AG20443 (cell line): ENCODE data around the gene PTPRE.

Experiments
- DNase-seq: peaks from one replicate; pipeline ENCODE4 v3.0.0; 2012; ENCODE audit warnings: low spot score, mixed read lengths

Gene PTPRE

DNA sequence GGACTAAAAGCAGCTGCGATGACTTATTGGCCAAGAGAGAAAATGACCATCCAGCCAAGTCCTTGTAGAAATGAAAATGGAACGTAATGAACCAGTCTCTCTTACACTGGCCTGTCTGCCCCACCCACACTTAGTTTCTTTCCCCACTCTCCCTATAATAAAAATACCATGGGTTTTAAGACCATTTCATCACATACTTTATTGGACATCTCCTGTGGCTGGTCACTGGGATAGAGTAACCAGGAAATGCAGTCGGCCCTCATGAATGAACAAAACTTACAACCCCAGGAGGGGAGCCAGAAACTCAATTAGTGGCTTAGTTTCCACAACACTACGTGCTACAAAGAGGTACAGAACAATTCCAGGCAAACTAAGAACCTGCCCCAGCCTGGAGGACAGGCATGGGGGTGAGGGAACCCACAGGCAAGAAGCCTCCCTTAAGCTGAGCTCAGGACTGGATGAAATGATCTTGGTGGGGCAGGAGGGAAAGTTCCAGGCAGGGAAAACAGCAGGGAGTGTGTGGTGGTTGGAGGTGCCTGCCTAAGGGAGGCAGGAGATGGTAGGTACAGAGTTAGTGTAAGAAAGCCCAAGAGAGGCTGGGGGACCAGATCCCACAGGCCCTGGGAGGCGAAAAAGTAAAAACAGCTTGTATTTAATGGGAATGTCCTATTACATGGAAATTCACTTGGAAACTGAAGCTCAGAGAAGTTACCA, 189.7 kb downstream of the PTPRE start:
- DNase-seq: peak; percentile 24

DNA sequence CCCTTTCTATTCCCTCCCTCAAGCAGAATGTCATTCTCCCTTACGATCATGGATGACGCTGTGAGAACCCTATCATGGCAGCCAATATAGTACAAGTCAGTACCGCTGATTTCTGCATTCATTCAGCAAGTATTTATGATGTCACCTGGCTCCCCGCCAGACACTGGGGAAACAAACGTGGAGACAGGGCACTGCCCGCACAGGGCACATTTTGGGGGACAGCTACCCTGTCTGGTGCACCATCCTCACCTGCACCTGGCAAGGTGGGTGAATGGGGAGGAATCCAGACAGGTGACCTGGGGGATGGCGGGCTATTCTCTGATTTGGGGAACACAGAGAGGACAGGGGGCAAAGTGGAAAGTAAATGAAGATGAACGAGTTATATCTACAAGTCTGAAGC, 190.9 kb downstream of the PTPRE start:
- no peak for DNase-seq

DNA sequence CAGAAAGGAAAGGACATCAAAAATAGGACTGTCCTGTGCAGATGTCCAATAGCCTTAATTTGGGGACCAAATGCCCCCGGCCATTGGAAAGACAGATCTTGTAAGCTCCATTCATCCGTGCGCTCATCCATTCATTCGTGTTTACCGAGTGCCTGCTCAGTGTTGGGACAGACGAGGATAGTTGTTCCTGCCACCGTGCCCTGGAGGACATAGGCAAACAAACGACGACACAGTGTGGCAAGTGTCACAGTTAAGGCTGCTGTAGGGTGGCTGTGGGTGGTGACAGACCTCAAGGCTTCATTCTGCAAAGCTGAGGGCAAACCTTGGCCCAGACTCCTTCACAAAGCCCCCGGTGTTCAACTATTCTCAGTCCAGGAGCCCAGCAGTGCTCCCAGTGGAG, 191.7 kb downstream of the PTPRE start:
- no peak for DNase-seq

DNA sequence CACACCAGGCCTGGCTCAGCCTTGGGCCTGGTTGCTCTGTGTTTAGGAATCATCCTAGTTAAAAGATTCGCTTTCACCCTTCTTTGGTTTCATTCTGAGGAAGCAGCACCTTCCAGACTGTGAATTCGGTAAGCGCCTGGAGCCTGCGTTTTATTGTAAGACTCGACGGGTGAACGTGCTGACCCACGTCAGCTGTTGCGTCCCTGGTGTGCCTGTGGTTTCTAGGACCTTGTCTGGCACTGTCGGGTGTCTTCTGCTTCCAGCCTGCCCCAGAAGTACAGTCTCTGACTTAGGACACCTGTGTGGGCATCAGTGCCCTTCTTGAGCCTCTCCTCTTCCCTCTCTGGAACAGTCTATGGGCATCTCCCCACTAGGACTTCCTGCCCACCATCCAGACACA, 193.0 kb downstream of the PTPRE start:
- no peak for DNase-seq

DNA sequence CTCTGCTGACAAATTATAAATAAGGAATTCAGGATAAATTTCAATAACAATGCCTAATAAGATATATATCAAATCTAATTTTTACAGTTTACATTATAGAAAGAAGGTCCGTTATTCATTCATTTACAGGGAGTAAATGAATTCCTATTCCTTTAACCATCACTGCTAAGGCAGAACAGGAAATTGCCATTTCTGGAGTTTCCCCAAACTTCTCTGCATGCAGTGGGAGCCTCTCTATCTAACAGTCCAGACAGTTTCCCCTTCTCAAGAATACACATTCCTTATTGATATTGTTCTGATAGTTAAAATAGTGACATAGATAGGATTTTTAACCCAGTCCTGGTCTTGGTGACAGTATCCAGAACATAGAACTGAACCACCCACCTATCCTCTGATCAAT, 195.0 kb downstream of the PTPRE start:
- DNase-seq: no peak

DNA sequence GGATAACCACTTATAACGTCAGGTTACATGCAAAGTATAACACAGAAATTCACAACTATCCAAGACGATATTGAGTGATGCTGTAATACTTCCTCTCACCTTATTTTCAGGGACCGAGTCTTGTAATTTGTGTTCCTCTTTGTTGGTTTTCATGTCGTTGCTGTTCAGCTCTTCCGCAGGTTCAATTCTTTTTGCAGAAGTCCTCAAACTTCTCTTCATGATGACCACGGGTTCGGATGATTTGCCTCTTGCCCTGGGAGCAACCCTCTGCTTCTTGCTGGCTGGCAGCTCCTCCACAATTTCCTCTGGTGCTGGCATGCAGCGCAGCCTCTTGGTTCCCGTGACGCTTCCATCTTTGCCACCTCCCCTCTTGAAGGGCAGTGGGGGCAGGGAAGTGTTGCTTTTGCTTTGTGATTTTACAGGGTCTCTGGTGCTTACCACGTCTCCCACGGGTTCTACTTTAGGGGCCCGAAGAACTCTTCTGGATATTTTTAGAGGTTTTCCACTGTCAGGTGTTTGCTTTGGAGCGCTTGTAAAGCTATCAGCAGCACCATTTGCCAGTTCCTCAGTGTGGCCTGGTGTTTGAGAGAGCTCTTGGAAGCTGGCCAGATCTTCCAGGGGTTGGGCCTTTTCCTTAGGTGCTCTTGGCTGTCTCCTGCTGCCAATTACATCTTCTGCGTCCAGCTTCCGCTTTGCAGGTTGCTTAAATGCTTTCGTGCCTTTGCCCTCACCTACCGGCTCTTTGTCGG, 195.8 kb downstream of the PTPRE start:
- no peak for DNase-seq

DNA sequence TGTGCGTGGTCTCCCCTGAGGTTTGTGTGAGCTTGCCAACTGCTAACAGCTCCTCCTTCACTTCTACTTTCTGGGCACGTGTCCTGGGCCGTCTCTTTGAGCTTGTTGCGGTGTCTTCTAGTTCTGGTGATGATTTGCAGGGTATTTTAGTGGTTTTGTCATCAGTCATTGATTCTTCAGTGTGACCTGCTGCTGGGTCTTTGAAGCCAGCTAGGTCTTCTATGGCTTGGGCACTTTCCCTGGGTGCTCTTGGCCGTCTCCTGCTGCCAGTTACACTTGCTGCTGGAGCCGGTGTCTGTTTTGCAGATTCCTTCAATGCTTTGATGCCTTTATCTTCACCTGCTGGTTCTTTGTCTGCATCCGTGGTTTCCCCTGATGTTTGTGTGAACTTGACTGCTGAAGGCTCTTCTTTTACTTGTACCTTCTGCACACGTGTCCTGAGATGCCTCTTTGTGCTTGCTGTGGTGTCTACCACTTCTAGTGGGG, 196.4 kb downstream of the PTPRE start:
- no peak for DNase-seq

DNA sequence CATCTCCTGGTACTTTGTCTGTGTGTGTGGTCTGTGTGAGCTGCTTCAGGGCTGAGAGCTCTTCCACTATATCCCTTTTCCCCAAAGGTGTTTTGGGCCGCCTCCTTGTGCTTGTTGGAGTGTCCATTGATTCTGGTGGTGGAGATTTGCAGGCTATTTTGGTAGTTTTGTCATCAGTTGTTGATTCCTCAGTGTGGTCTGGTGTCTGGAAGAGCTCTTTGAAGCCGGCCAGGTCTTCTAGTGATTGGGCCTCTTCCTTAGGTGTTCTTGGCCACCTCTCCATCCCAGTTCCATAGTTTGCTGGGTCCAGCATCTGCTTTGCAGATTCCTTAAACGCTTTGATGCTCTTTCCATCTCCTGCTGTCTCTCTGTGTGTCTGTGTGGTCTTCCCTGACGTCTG, 198.5 kb downstream of the PTPRE start:
- no peak for DNase-seq

DNA sequence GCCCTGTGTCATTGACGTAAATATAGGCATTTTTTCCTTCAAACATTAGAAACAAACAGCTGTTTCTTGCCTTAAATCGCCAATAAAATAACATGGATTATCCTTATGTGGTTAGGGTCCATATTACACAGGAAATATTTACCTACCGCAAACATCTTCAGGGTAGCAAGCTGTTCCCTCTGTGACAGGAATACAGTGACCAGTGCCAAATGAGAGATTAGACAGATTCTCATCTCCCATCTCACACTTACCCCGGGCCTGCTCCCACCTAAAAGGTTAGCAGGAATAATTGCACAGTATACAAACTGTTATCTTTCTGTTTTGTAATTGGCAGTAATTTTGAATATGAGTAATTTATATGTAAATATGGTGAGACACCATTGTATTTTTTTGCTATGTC, 202.8 kb downstream of the PTPRE start:
- no peak for DNase-seq

DNA sequence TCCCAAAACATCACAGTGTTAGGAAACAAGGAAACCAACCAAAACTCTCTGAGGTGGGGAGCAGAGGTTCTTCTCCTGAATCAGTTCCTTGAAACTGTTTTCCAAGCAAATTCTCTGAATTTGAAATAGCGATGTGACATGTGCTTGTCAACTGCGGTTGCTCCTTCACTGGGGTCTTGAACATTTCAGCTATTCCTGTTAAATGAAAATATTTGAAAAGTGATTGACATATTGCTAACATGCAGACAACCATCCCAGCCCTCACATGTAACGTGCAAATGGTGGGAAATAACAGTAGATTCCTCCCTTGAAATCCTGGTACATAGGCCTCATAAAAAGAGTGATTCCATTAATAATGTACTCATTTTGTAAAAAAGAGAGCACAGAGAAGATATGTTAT, 203.4 kb downstream of the PTPRE start:
- no peak for DNase-seq

DNA sequence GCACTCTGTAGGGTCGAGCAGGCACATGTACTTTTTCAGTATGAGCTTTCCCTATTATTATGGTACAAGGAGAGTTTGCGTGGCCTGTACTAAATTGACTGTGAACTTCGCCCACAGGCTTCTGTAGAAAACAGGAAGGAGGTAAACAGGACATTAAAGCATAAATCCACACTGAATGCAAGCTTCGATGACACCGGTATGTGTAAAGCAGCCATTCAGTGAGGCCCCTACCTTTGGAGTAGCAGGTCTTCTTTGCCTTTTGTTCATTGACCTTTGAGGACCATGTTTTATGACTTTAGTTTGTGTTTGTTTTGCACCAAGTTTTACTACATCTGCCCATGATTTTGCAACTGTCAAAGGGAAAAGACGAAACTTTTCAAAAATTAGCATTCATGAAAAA, 204.8 kb downstream of the PTPRE start:
- DNase-seq: no peak

DNA sequence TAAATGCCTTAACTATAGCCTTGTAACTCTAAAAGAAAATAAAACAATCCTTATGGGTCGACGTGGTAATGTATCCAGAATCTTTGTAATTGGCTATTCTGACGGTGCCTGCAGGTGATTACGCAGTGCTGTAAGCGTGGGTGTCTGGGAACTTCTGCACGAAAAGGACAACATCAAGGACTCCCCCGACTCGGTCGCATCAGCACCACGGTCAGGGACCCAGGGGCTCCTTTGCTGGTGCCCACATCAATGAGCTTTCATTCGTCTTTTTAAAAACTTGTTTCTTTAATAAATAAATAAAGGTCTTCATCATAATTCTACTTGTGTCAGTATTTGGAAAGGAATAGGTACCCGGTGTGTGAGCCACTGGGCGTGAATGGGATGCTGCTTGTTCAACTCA, 206.1 kb downstream of the PTPRE start:
- DNase-seq: no peak

DNA sequence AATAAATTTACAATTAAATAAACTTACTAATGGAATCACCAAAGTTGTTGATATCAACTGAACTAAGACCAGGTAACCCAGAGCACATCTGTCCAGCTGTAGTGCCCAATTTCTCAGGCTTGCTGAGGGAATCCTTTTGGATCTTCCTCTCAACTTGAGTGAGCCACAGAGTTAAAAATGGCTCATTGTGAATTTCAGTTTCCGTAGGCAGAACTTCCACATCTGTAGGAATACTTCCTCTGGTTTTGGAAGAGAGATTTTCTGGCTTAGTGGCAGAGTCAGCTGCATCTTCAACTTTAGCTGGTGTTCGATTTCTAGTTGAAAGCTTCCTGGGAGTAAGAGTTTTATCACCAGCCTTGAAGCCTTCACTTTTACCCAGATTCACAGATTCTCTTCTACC, 208.0 kb downstream of the PTPRE start:
- no peak for DNase-seq

DNA sequence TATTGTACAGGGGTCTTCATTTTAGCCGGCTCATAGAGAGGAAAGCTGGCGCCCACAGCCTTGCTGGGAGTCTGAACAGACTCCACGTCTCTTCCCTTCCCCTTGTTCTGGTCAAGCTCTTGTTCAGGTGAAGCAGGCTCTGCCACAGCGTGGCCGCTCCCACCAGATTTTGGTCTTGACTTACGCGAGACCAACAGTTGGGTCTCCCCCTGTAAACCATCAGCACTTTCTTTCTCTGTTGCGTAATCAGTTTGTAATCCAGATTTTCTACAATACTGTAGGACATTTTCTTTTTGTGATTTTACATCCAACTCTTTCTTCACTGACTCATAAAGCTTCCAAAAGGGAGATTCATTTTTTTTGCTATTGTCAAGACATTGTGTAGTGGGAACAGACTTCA, 208.5 kb downstream of the PTPRE start:
- DNase-seq: no peak

DNA sequence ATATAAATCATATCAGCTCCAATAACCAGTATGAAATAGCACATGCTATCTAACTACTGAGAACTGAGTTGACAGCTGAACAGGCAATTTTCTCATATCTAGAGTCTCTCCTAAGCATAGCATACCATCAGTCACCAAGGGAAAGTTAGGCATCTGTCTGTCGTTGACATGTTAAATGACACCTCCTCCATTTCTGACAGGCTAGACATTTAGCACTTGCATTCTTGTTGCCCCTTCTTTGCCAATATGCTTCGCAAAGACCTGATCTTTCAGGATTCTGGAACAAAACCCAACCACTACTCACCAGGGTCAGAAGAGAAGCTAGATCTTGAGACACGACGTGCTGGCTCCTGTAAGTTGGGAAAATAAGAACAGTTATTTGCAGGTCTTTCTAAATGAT, 209.3 kb downstream of the PTPRE start:
- DNase-seq: no peak

DNA sequence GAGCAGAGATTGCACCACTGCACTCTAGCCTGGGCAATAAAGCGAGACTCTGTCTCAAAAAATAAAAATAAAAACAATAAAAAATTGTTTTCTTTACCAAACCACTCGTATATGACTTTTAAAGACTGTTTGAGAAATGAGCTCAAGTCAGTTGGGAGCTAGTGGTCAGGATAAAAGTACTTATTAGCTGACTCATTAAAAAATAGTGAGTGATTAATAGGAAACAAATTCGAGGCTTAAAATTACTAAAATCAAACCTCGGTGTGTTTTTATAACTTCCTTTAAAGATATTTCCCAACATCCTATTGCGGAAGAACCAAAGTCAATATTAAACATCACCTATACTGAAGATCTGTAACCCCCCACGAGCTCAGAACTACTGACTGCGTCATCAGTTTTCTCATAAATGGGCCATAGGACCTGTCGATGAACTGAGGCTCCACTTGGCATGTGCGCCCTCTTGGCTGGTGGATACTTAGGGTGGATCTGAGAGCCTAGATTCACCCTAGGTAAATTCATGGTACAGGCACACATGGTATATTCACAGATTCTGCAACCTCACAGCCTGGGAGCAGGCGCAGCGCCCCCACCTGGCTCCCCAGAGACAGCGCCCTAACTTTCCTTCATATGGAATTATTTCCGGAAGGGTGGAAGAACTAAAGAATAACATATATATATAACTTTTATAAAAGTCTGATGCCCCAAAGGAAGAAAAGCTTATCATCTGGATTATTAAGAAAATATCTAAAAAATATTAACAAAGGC, 210.1 kb downstream of the PTPRE start:
- no peak for DNase-seq

DNA sequence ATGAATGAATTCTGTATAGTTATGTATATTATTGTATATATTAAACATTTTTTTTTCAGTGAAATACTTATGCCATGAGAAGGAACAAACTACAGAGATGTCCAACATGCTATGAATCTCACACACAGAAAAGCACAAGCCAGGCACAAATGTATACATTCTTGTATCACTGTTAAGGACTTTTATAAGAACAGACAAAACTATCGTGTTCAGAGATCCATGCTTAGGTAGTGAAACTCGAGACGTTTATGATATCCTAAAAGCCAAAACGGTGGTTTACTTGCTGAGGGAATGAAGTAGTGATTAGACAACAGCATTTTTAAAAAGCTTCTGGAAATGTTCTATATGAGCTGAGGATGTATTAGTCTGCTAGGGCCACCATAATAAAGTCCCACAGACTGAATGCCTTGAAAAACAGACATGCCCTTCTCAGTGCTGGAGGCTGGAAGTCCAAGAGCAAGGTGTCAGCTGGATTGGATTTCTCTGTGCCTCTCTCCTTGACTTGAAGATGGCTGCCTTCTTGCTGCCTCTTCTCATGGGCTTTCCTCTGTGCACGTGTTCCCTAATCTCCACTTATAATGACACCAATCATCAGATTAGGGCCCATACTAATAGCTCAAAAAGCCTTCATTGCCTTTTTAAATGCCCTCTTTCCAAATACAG, 215.0 kb downstream of the PTPRE start:
- DNase-seq: no peak

DNA sequence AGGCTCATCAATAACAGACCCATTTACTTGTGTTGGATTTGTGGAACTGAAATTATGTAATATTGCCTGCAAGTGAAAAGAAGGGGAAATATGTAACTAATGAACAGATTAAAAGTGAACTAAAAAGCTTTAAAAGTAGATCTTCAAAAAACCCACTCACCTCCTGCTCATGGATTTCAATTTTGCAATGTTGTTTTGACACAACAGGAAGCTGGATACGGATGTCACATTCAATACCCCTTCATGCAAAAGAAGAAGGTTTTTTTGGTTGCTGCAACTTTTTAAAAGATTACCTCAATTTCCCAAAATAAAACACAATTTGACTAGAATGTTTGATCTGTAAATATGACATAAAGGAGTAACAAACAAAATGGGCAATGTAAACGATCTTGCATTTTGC, 216.0 kb downstream of the PTPRE start:
- no peak for DNase-seq

DNA sequence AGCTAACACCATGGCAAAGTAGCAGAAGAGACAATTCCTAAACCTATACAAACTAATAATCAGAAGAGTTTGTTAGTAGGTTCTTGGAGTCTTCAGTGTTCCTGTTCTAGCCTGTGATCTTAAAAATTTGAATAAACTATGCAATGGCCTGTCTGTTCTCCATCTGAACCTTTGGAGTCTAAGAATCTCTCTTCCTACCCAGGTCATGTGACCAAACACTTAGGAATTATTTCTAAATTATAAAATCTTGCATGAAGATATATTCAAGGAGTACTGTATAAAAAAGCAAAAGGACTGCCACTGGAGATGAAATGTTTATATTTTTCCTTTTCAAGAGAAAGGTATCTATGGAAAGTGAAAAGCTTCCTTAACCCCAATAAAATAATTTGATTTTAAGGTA, 216.9 kb downstream of the PTPRE start:
- DNase-seq: no peak

DNA sequence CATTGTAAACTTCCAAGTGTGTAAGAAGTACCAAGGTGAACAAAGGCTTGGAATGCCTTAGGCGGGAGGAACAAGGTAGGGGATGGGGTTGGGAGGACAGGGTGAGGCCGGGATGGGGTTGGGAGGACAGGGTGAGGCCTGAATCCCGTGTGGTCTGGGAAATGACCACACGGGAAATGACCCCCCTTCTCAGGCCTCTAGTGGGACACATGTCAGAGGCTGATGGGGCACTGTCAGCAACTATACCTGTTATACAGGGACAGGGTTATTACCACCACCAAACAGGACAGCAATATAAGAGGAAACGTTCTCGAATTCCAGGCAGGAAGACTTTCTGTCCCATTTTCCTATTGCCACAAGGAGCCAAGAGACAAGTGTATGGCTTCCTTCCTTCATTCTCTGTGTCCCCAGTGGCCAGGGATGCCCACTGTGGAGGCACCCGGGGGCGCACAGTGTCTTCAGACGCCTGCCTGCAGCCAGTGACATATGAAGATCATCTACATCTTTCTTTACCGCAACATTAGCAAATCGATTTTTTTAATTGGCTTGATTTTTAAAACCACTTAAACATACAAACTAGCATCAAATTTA, 218.0 kb downstream of the PTPRE start:
- no peak for DNase-seq

DNA sequence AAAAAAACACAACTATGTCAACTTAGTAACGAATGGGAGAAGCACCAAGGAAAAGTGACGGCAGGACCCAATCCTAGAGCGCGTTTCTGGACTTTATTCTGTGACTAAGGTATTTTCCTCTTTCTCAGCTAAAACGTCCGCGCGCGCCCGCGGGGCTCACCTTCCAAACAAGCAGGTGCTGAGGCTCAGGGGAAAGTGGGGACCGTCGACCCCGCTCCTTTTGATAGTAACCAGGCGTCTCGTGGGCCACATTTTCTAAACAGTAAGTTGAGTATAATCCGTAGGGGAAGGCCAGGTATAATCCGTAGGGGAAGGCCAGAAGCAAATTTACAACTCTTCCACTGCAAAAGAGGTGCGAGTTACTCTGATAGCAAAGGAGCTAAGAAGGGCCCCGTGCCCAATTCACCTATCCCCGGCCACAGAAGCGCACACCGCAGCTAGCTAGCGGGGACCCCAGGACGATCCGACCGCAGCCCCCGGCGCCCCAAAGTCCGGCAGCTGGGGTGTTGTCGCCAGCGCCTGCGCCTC, 218.6 kb downstream of the PTPRE start:
- DNase-seq: peak; percentile 17
